ENCODE data around the gene C16orf46. TPM values are rescaled to one million over a fixed set of nuclear protein-coding genes. Genes with fewer than 3 reads are reported as not detected.

C16orf46 gene
- total RNA-seq, 1 donor from 2014 or later = 0.58 TPM

DNA sequence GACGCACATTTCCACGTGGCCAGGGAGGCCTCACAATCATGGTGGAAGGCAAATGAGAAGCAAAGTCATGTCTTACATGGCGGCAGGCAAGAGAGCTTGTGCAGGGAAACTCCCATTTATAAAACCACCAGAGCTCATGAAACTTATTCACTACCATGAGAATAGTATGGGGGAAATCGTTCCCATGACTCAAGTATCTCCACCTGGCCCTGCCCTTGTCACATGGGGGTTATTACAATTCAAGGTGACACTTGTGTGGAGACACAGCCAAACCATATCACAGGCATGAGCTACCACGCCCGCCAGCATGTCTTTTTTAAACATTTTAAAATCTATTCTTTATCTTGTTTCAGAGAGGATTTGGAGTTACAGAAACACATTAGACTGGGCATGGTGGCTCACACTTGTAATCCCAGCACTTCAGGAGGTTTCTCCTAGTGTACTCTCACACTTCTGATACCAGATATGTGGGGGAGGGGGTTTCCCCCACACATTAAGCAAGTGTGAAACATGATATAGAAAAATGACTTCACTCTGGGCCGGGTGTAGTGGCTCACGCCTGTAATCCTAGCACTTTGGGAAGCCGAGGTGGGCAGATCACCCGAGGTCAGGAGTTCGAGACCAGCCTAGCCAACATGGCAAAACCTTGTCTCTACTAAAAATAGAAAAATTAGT is 47.0 kb downstream of the C16orf46 start:
- DNase-seq (ENCODE audit: extremely low read depth, low read depth, low spot score) = no peak

GRCh38 chr16:81026429-81026828 is 50.6 kb downstream of the C16orf46 start:
- no peak for DNase-seq (ENCODE audit: extremely low read depth, low read depth, low spot score)

- no peak for DNase-seq (ENCODE audit: extremely low read depth, low read depth, low spot score)
These were observed 58.5 kb downstream of the C16orf46 start for GRCh38 chr16:81018496-81018895.

DNA sequence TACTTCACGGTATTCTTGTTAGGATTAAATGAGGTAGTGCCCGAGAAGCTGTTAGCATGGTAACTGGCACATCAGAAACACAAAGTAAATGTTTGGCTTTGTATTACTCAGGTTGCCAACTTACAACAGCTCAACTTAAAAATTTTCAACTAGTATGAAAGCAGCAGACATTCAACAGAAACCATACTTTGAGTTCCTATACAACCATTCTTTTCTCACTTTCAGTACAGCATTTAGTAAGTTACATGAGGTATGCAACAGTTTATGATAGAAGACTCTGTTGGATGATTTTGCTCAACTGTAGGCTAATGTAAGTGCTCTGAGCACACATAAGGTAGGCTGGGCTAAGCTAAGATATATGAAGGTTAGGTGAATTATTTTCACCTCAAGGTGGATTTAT is 62.4 kb downstream of the C16orf46 start:
- no peak for DNase-seq (ENCODE audit: extremely low read depth, low read depth, low spot score)

DNA sequence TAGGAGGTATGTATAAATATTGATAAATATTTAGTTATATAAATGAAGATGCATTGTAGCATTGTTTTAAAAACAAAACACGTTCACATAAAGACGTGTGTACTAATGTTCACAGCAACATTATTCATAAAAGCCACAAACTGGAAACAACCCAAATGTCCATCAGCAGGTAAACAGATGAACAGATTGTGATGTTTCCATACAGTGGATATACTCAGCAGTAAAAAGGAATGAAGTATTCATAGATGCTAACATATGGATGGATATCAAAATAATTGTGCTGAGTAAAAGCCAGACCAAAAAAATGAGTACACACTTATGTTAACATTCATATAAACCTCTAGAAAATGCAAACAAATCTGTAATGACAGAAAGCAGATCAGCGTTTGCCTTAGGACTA is 64.1 kb downstream of the C16orf46 start:
- DNase-seq (ENCODE audit: extremely low read depth, low read depth, low spot score) = no peak

Other genes starting within 250 kb of the C16orf46 start
- 51.9 and 56.7 TPM in 2 replicates for gene CMC2, start 70.4 kb downstream of the C16orf46 start, total RNA-seq
- gene CENPN, start 70.0 kb downstream of the C16orf46 start, total RNA-seq = 15.7 and 19.6 TPM in 2 replicates
- 29.6 and 30.3 TPM in 2 replicates for gene ATMIN, start 41.4 kb downstream of the C16orf46 start, total RNA-seq
- 17.2 and 23.1 TPM in 2 replicates for gene GCSH, start 19.2 kb upstream of the C16orf46 start, total RNA-seq
- not detected in 2 replicates for gene BCO1, start 161.5 kb upstream of the C16orf46 start, total RNA-seq
- 6.6 and 8.1 TPM in 2 replicates for gene GAN, start 237.7 kb upstream of the C16orf46 start, total RNA-seq